ENCODE data around the gene ANKRD9. TPM values are rescaled to one million over a fixed set of nuclear protein-coding genes. Genes with fewer than 3 reads are reported as not detected.
"Not testable (repeated sequence)": the region's sequence is repeated elsewhere in the genome, so short reads cannot be mapped to it uniquely, and the experiment has no call there.

Gene ANKRD9
- polyA plus RNA-seq, 6 donors from 2014 or later, result 0.08 to 0.49 (median 0.17) TPM; not detected in 1

DNA sequence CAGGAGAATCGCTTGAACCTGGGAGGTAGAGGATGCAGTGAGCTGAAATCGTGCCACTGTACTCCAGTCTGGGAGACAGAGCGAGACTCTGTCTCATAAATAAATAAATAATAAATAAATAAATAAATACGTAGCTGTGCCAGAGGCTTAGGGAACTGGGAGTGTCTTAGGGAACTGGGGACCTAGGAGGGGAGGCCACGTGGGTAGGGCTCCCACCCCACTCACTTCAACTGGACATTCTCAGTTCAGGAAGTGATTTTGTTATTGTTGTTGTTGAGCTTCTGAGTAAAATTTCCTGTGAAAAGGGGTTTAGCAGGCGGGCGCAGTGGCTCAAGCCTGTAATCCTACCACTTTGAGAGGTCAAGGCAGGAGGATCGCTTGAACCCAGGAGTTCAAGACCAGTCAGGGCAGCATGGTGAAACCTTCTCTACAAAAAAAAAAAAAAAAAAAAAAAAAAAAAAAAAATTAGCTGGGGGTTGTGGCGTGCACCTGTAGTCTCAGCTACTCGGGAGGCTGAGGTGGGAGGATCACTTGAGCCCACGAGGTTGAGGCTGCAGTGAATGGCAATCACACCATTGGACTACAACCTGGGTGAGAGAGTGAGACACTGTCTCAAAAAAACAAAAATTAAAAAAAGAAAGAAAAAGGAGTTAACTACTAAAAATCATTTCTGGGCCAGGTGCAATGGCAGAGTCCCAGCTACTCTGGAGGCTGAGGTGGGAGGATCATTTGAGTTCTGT lies 19.0 kb upstream of the ANKRD9 start:
- H3K4me3 Mint-ChIP-seq, result no peak overlapping the region

DNA sequence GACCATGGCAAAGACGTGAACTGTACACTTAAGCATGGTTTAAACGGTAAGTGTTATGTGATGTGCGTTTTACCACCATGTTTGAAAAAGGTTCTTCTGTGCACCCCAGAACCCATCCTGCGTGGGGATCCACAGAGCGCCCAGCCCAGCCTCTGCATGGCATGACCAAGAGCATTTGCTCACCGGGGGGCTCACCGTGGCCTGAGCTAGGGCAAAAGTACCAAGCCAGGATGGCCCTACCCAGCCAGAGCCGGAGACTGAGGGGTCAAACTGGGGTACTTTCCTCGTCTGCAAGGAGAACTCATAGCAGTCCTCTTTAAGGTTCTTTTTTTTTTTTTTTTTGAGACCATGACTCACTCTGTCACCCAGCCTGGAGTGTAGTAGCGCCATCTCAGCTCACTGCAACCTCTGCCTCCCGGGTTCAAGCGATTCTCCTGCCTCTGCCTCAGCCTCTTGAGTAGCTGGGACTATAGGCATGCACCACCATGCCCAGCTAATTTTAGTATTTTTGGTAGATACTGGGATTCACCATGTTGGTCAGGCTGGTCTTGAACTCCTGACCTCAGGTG lies 16.4 kb upstream of the ANKRD9 start:
- no peaks in the 10 kb centered on the region for H3K27me3 Mint-ChIP-seq
- H3K9me3 Mint-ChIP-seq, result no peaks in the 10 kb centered on the region
- DNase-seq (no peak), ATAC-seq (ENCODE audit: low read depth in 2 of 2) (no peak)
- peaks cover 31 to 42% (median 39%) of the 10 kb centered on the region in 3 donors for H3K4me1 Mint-ChIP-seq
- peak overlapping the region; percentile 68 to 96 (median 91) for H3K4me3 Mint-ChIP-seq
- peak overlapping the region in 5 of 6 donors; percentile 42 to 98 (median 77) for H3K27ac Mint-ChIP-seq
- H3K36me3 Mint-ChIP-seq, result no peaks in the 10 kb centered on the region

More for the DNA sequence above, 19.0 kb upstream of the ANKRD9 start:
- DNase-seq (no peak), ATAC-seq (ENCODE audit: low read depth in 2 of 2) (no peak)
- Mint-ChIP-seq H3K4me1 (peaks cover 27 to 39% (median 34%) of the 10 kb centered on the region in 3 donors), H3K27ac (no peak overlapping the region), H3K36me3 (no peaks in the 10 kb centered on the region), H3K9me3 (no peaks in the 10 kb centered on the region), H3K27me3 (no peaks in the 10 kb centered on the region)

GRCh38 chr14:102525219-102525928 lies 15.8 kb upstream of the ANKRD9 start:
- H3K4me1 Mint-ChIP-seq, result peaks cover 24 to 35% (median 32%) of the 10 kb centered on the region in 3 donors
- H3K4me3 Mint-ChIP-seq, result peak overlapping the region; percentile 81 to 96 (median 92)
- peak; percentile 44 for DNase-seq
- peak overlapping the region; percentile 42 to 98 (median 74) for H3K27ac Mint-ChIP-seq
- H3K36me3 Mint-ChIP-seq, result no peaks in the 10 kb centered on the region
- H3K27me3 Mint-ChIP-seq, result no peaks in the 10 kb centered on the region
- no peaks in the 10 kb centered on the region for H3K9me3 Mint-ChIP-seq
- peak; percentile 46 to 50 for ATAC-seq (ENCODE audit: low read depth in 2 of 2)

DNA sequence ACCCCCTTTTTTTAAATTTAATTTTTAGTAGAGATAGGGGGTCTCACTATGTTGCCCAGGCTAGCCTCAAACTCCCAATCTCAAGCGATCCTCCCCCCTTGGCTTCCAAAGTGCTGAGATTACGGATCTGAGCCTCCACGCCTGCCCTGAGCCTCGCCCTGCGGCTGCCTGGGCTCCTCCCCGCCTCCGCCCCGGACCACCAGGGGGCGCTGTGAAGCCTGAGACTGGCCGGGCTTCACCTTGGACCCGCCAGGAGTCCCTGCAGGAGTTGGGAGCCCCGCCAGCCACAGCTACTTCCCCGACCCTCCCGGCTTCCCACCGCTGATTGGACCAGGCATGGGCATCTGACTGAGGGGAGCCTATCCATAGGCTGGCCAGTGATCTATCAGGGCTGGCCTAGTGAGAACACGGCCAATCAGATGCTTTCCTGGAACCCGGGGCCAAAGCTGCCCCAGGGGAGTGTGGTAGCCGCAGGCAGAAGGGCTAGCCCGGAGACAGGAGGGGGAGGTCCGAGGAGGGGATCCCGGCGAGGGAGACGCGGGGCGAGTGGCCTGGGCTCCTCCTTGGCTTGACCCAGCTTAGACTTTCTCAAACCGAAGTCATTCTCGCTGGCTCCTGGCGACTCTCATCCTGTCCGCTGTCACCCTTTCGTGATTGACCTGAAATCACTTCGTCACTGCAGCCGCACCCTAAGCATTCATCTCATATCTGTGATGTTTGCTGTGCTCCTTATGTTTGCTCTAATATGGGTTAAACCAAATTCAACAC lies 15.1 kb upstream of the ANKRD9 start:
- DNase-seq (peak; percentile 86), ATAC-seq (ENCODE audit: low read depth in 2 of 2) (peak; percentile 86 to 87)
- H3K9me3 Mint-ChIP-seq, result no peaks in the 10 kb centered on the region
- no peaks in the 10 kb centered on the region for H3K27me3 Mint-ChIP-seq
- H3K36me3 Mint-ChIP-seq, result no peaks in the 10 kb centered on the region
- peak overlapping the region; percentile 81 to 96 (median 92) for H3K4me3 Mint-ChIP-seq
- peak overlapping the region; percentile 58 to 98 (median 81) for H3K27ac Mint-ChIP-seq
- peaks cover 23 to 30% (median 30%) of the 10 kb centered on the region in 3 donors for H3K4me1 Mint-ChIP-seq

DNA sequence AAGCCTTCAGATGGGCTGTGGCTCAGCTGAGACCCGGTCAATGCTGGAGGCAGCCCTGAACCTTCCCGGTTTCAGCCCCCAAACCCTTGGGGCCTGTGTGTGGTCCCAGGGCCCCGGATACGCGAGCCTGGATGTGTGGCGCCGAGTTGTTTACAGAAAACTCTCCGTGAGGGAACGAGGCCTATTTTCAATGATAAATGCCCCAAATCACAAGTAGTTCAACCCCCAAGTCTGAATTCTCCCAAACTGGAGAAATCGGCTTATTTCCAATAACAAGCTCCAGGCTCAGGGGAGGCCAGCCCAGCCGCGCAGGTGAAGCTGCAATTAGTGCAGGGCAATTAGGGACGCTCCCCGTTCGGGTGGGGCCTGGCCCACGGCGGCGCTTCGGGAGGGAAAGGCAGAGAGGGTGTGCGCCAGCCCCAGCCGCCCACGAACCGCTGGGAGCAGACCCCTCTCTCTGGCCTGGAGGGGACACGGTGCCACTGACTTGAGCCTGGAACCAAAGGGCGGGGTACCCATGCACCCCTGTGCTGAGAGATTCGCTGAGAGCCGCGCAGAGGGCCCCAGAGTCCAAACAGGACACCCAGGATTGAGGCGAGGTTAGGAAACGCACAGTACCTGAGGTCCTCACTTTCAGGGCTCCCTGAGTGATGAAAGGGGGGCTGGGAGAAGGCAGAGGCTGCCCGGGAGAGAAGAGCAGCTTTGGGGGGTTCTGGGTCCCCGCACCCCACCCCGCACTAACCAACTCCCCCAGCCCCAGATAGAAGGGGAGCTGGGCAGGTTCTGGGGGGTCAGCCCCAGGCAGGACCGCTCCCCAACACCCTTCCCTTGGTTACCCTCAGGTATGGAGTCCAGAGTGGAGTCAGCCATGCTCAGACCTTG lies 14.2 kb upstream of the ANKRD9 start:
- no peak for DNase-seq
- no peak for ATAC-seq (ENCODE audit: low read depth in 2 of 2)
- Mint-ChIP-seq H3K4me1 (peaks cover 23 to 30% (median 29%) of the 10 kb centered on the region in 3 donors), H3K27me3 (no peaks in the 10 kb centered on the region), H3K36me3 (no peaks in the 10 kb centered on the region), H3K4me3 (peak overlapping the region in 7 of 8 donors; percentile 64 to 93 (median 81)), H3K9me3 (no peaks in the 10 kb centered on the region), H3K27ac (peak overlapping the region in 3 of 6 donors; percentile 39 to 83 (median 70))

DNA sequence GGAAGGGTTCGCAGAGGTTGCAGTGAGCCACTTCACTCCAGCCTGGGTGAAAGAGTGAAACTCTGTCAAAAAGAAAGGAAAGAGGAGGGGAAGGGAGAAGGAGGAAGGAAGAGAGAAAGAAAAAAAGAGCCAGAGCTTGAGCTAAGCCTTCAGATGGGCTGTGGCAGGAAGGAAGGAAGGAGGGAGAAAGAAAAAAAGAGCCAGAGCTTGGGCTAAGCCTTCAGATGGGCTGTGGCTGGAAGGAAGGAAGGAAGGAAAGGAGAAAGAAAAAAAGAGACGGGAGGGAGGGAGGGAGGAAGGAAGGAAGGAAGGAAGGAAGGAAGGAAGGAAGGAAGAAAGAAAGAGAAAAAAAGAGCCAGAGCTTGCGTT lies 13.6 kb upstream of the ANKRD9 start:
- Mint-ChIP-seq H3K36me3 (no peaks in the 10 kb centered on the region), H3K27ac (peak overlapping the region in 3 of 6 donors; percentile 70 to 97 (median 92)), H3K4me3 (peak overlapping the region in 7 of 8 donors; percentile 75 to 90 (median 81)), H3K27me3 (peaks cover 0 to 5% (median 1%) of the 10 kb centered on the region in 3 donors), H3K9me3 (no peaks in the 10 kb centered on the region), H3K4me1 (peaks cover 23 to 30% (median 29%) of the 10 kb centered on the region in 3 donors)
- ATAC-seq (ENCODE audit: low read depth in 2 of 2) (no peak), DNase-seq (no peak)

- peak overlapping the region in 2 of 8 donors; percentile 35 to 61 for H3K4me3 Mint-ChIP-seq
- not testable (repeated sequence) for H3K9me3 Mint-ChIP-seq; H3K27ac Mint-ChIP-seq; DNase-seq; ATAC-seq (ENCODE audit: low read depth in 2 of 2); H3K36me3 Mint-ChIP-seq
- peaks cover 4 to 18% (median 10%) of the 10 kb centered on the region in 3 donors for H3K27me3 Mint-ChIP-seq
- peaks cover 19 to 24% (median 22%) of the 10 kb centered on the region in 3 donors for H3K4me1 Mint-ChIP-seq
These were observed 10.1 kb upstream of the ANKRD9 start for GRCh38 chr14:102519709-102520108.

- ATAC-seq (ENCODE audit: low read depth in 2 of 2), result no peak
- peak overlapping the region; percentile 29 to 85 (median 59) for H3K4me3 Mint-ChIP-seq
- no peaks in the 10 kb centered on the region for H3K36me3 Mint-ChIP-seq
These were observed 8.6 kb upstream of the ANKRD9 start for GRCh38 chr14:102518063-102518648.

DNA sequence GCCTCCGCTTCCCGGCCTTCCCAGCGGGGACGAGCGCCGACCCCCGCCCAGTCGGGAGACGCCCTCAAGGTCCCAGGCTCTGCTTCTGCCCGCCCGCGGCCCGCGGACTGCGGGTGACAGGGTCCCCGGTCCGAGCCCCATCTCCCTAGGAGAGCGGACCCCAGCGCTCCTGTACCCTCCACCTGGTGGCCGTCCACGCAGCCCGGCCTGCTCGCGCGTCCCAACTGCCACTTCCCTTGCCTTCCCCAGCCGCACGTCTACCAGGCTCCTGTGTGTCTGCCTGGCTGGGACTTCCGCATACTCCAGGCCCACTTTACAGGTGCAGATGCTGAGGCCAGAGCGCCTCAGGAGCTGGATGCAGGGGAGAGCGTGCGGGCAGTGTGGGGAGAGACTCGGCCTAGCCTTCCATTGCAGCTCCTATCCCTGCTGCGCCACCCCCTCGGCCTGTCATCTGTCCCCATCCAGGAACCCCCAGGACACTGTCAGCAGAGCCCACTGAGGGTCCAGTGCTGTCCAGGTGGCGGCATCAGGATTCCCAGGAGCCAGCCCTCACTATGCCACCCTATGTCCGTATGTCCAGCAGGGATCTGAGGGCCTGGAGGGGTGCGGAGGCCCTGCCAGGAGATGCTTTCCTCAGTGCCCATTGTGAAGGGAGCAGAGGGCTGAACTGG lies 8.0 kb upstream of the ANKRD9 start:
- Mint-ChIP-seq H3K9me3 (no peaks in the 10 kb centered on the region), H3K27ac (peak overlapping the region in 2 of 6 donors; percentile 75 to 85), H3K27me3 (peaks cover 4 to 31% (median 20%) of the 10 kb centered on the region in 3 donors), H3K36me3 (no peaks in the 10 kb centered on the region), H3K4me1 (peaks cover 6 to 10% (median 8%) of the 10 kb centered on the region in 3 donors), H3K4me3 (peak overlapping the region; percentile 37 to 90 (median 80))
- ATAC-seq (ENCODE audit: low read depth in 2 of 2), result peak in 1 of 2 donors; percentile 11
- DNase-seq, result peak; percentile 5

More at GRCh38 chr14:102518063-102518648, 8.6 kb upstream of the ANKRD9 start:
- no peak for DNase-seq
- Mint-ChIP-seq H3K9me3 (no peaks in the 10 kb centered on the region), H3K4me1 (peaks cover 10 to 13% (median 12%) of the 10 kb centered on the region in 3 donors), H3K27me3 (peaks cover 4 to 30% (median 20%) of the 10 kb centered on the region in 3 donors), H3K27ac (peak overlapping the region in 2 of 6 donors; percentile 75 to 85)

- H3K4me3 Mint-ChIP-seq, result peak overlapping the region; percentile 83 to 91 (median 86)
- ATAC-seq (ENCODE audit: low read depth in 2 of 2), result peak; percentile 81 to 85
- H3K27ac Mint-ChIP-seq, result peak overlapping the region in 3 of 6 donors; percentile 85 to 89 (median 85)
- peaks cover 4 to 31% (median 20%) of the 10 kb centered on the region in 3 donors for H3K27me3 Mint-ChIP-seq
- H3K36me3 Mint-ChIP-seq, result no peaks in the 10 kb centered on the region
- DNase-seq, result peak; percentile 65
- no peaks in the 10 kb centered on the region for H3K9me3 Mint-ChIP-seq
- H3K4me1 Mint-ChIP-seq, result peaks cover 6 to 14% (median 8%) of the 10 kb centered on the region in 3 donors
These were observed 7.2 kb upstream of the ANKRD9 start for GRCh38 chr14:102516531-102517391.
